HG03571 (cell line): ENCODE results near the gene EREG.
"Not testable (repeated sequence)": the region's sequence is repeated elsewhere in the genome, so short reads cannot be mapped to it uniquely, and the experiment has no call there.

Source experiments
- ATAC-seq: cut with Tn5 transposase; IDR thresholded peaks from one replicate; pipeline ENCODE4 v1.9.1; 2021; ENCODE audit not compliant: unreplicated experiment

Gene EREG

GRCh38 chr4:74340421-74340820 is 24.5 kb upstream of the EREG start:
- ATAC-seq = not testable (repeated sequence)

GRCh38 chr4:74344031-74344430 is 20.9 kb upstream of the EREG start:
- no peak for ATAC-seq

- ATAC-seq = no peak
Observed at GRCh38 chr4:74353858-74354257, 11.1 kb upstream of the EREG start.

- no peak for ATAC-seq
Observed at GRCh38 chr4:74357965-74358364, 7.0 kb upstream of the EREG start.

GRCh38 chr4:74361671-74362070 is 3.3 kb upstream of the EREG start:
- no peak for ATAC-seq

GRCh38 chr4:74362347-74362746 is 2.6 kb upstream of the EREG start:
- no peak for ATAC-seq

GRCh38 chr4:74364256-74364651 is 691 bp upstream of the EREG start:
- no peak for ATAC-seq

- no peak for ATAC-seq
Observed at GRCh38 chr4:74365761-74366160, 816 bp downstream of the EREG start.

GRCh38 chr4:74366367-74366911 is 1.5 kb downstream of the EREG start:
- ATAC-seq = peak; percentile 47

- no peak for ATAC-seq
Observed at GRCh38 chr4:74367656-74368290, 2.8 kb downstream of the EREG start.

- no peak for ATAC-seq
Observed at GRCh38 chr4:74368596-74368995, 3.7 kb downstream of the EREG start.

- no peak for ATAC-seq
Observed at GRCh38 chr4:74369855-74370254, 4.9 kb downstream of the EREG start.

- ATAC-seq = peak; percentile 65
Observed at GRCh38 chr4:74370912-74371311, 6.0 kb downstream of the EREG start.

GRCh38 chr4:74374128-74374527 is 9.2 kb downstream of the EREG start:
- ATAC-seq = no peak

- no peak for ATAC-seq
Observed at GRCh38 chr4:74374561-74375327, 9.8 kb downstream of the EREG start.

GRCh38 chr4:74375824-74376426 is 11.0 kb downstream of the EREG start:
- no peak for ATAC-seq

GRCh38 chr4:74376888-74377483 is 12.0 kb downstream of the EREG start:
- ATAC-seq = peak; percentile 71

- no peak for ATAC-seq
Observed at GRCh38 chr4:74377714-74378113, 12.8 kb downstream of the EREG start.

GRCh38 chr4:74378573-74378972 is 13.6 kb downstream of the EREG start:
- ATAC-seq = no peak

GRCh38 chr4:74379912-74380311 is 15.0 kb downstream of the EREG start:
- ATAC-seq = no peak

- no peak for ATAC-seq
Observed at GRCh38 chr4:74385386-74385785, 20.4 kb downstream of the EREG start.

- ATAC-seq = no peak
Observed at GRCh38 chr4:74386159-74386558, 21.2 kb downstream of the EREG start.
